ENCODE measurements around the gene BEGAIN. TPM values are rescaled to one million over a fixed set of nuclear protein-coding genes. Genes with fewer than 3 reads are reported as not detected.

Gene BEGAIN
- total RNA-seq, 1 donor from 2014 or later, result 0.54 TPM

- no peak for FAIRE-seq
- H3K9me3 Mint-ChIP-seq (ENCODE audit: unreplicated experiment), result peaks cover 17% of the 10 kb centered on the region
- peaks cover 70% of the 10 kb centered on the region for H3K27me3 Mint-ChIP-seq (ENCODE audit: low read depth, unreplicated experiment)
- H3K4me3 ChIP-seq (ENCODE audit: insufficient read depth, low read depth, low read length), result no peak overlapping the region
- no peak overlapping the region for H3K4me2 ChIP-seq (ENCODE audit: low read length)
- H3K4me1 ChIP-seq (ENCODE audit: insufficient read depth, low read length), result no peaks in the 10 kb centered on the region
- no peak overlapping the region for H2AFZ ChIP-seq (ENCODE audit: low read depth, low read length)
- no peaks in the 10 kb centered on the region for H3K79me2 ChIP-seq (ENCODE audit: insufficient read depth, low read length)
- no peaks in the 10 kb centered on the region for H3K36me3 ChIP-seq (ENCODE audit: insufficient read depth, low read length)
- no peak overlapping the region for H3K27ac Mint-ChIP-seq (ENCODE audit: unreplicated experiment)
- no peak for DNase-seq (ENCODE audit: low read depth)
- peaks cover 2% of the 10 kb centered on the region for H3K36me3 Mint-ChIP-seq (ENCODE audit: low read depth, unreplicated experiment)
- H3K27ac ChIP-seq (ENCODE audit: low read depth, low read length), result no peak overlapping the region
- H3K9me3 ChIP-seq (ENCODE audit: insufficient read depth, low read depth, low read length), result no peaks in the 10 kb centered on the region
- no peak overlapping the region for H3K9ac ChIP-seq (ENCODE audit: low read length)
- no peaks in the 10 kb centered on the region for H3K4me1 Mint-ChIP-seq (ENCODE audit: low read depth, unreplicated experiment)
- H3K4me3 Mint-ChIP-seq (ENCODE audit: unreplicated experiment), result no peak overlapping the region
- H4K20me1 ChIP-seq (ENCODE audit: insufficient read depth, low read length), result no peaks in the 10 kb centered on the region
- TF ChIP-seq CTCF (IDR thresholded peaks at IDR 0.05; ENCODE audit: insufficient read depth, low read depth, low read length) (no peak), EZH2 (IDR thresholded peaks at IDR 0.05; ENCODE audit: insufficient read depth, low read length) (no peak)
- H3K27me3 ChIP-seq (ENCODE audit: insufficient read depth, low read length), result peaks cover 32% of the 10 kb centered on the region
Measured at GRCh38 chr14:100623557-100623956, 36.3 kb upstream of the BEGAIN start.

GRCh38 chr14:100622708-100623485 is 35.7 kb upstream of the BEGAIN start:
- no peak overlapping the region for H3K4me3 ChIP-seq (ENCODE audit: insufficient read depth, low read depth, low read length)
- Mint-ChIP-seq H3K36me3 (ENCODE audit: low read depth, unreplicated experiment) (no peaks in the 10 kb centered on the region), H3K27ac (ENCODE audit: unreplicated experiment) (peak overlapping the region; percentile 34), H3K27me3 (ENCODE audit: low read depth, unreplicated experiment) (peaks cover 69% of the 10 kb centered on the region), H3K9me3 (ENCODE audit: unreplicated experiment) (peaks cover 15% of the 10 kb centered on the region), H3K4me3 (ENCODE audit: unreplicated experiment) (no peak overlapping the region), H3K4me1 (ENCODE audit: low read depth, unreplicated experiment) (no peaks in the 10 kb centered on the region)
- no peaks in the 10 kb centered on the region for H3K36me3 ChIP-seq (ENCODE audit: insufficient read depth, low read length)
- H3K9me3 ChIP-seq (ENCODE audit: insufficient read depth, low read depth, low read length), result no peaks in the 10 kb centered on the region
- no peak overlapping the region for H3K9ac ChIP-seq (ENCODE audit: low read length)
- H3K27me3 ChIP-seq (ENCODE audit: insufficient read depth, low read length), result peaks cover 37% of the 10 kb centered on the region
- no peak overlapping the region for H2AFZ ChIP-seq (ENCODE audit: low read depth, low read length)
- H3K4me1 ChIP-seq (ENCODE audit: insufficient read depth, low read length), result no peaks in the 10 kb centered on the region
- no peaks in the 10 kb centered on the region for H3K79me2 ChIP-seq (ENCODE audit: insufficient read depth, low read length)
- FAIRE-seq, result no peak
- no peak overlapping the region for H3K27ac ChIP-seq (ENCODE audit: low read depth, low read length)
- no peak for DNase-seq (ENCODE audit: low read depth)
- no peak overlapping the region for H3K4me2 ChIP-seq (ENCODE audit: low read length)
- TF ChIP-seq EZH2 (IDR thresholded peaks at IDR 0.05; ENCODE audit: insufficient read depth, low read length), result no peak
- H4K20me1 ChIP-seq (ENCODE audit: insufficient read depth, low read length), result no peaks in the 10 kb centered on the region

GRCh38 chr14:100622224-100622623 is 35.0 kb upstream of the BEGAIN start:
- Mint-ChIP-seq H3K4me1 (ENCODE audit: low read depth, unreplicated experiment) (no peaks in the 10 kb centered on the region), H3K36me3 (ENCODE audit: low read depth, unreplicated experiment) (no peaks in the 10 kb centered on the region), H3K27ac (ENCODE audit: unreplicated experiment) (no peak overlapping the region), H3K4me3 (ENCODE audit: unreplicated experiment) (no peak overlapping the region), H3K9me3 (ENCODE audit: unreplicated experiment) (peaks cover 13% of the 10 kb centered on the region), H3K27me3 (ENCODE audit: low read depth, unreplicated experiment) (peaks cover 73% of the 10 kb centered on the region)
- H3K79me2 ChIP-seq (ENCODE audit: insufficient read depth, low read length), result no peaks in the 10 kb centered on the region
- DNase-seq (ENCODE audit: low read depth) (no peak), FAIRE-seq (no peak)
- H3K27ac ChIP-seq (ENCODE audit: low read depth, low read length), result no peak overlapping the region
- TF ChIP-seq CTCF (IDR thresholded peaks at IDR 0.05; ENCODE audit: insufficient read depth, low read depth, low read length), result no peak
- no peak for TF ChIP-seq EZH2 (IDR thresholded peaks at IDR 0.05; ENCODE audit: insufficient read depth, low read length)
- no peak overlapping the region for H2AFZ ChIP-seq (ENCODE audit: low read depth, low read length)
- no peaks in the 10 kb centered on the region for H3K9me3 ChIP-seq (ENCODE audit: insufficient read depth, low read depth, low read length)
- H3K27me3 ChIP-seq (ENCODE audit: insufficient read depth, low read length), result peaks cover 41% of the 10 kb centered on the region
- no peak overlapping the region for H3K4me2 ChIP-seq (ENCODE audit: low read length)
- no peak overlapping the region for H3K9ac ChIP-seq (ENCODE audit: low read length)
- H4K20me1 ChIP-seq (ENCODE audit: insufficient read depth, low read length), result no peaks in the 10 kb centered on the region
- no peak overlapping the region for H3K4me3 ChIP-seq (ENCODE audit: insufficient read depth, low read depth, low read length)
- H3K4me1 ChIP-seq (ENCODE audit: insufficient read depth, low read length), result peaks cover 3% of the 10 kb centered on the region
- H3K36me3 ChIP-seq (ENCODE audit: insufficient read depth, low read length), result no peaks in the 10 kb centered on the region

Measured in astrocyte (in vitro differentiated cells and primary cell).